Liver (tissue), 9 donors: Measurements from ENCODE around the gene FMR1. TPM values are rescaled to one million over a fixed set of nuclear protein-coding genes. Genes with fewer than 3 reads are reported as not detected.

Source experiments
- DNase-seq: peaks from one replicate; pipeline ENCODE4 v3.0.0-alpha.2; 2017; ENCODE audit warnings: low spot score
- H3K27ac ChIP-seq, 2 donors: one replicate each; pipeline ENCODE4 v1.7.0; 2013; ENCODE audit warnings: inconsistent platforms in 2 of 2, low read length in 2 of 2, control low read depth in 1 of 2, low read depth in 1 of 2, mild to moderate bottlenecking in 1 of 2
- H3K27me3 ChIP-seq, 4 donors: one replicate each; pipeline versions ENCODE4 v1.6.1 to v1.7.0; 2013; ENCODE audit warnings: low read length in 3 of 4, inconsistent platforms in 1 of 4, mild to moderate bottlenecking in 1 of 4, moderate library complexity in 1 of 4; ENCODE audit not compliant: control insufficient read depth in 4 of 4, insufficient read depth in 4 of 4
- H3K36me3 ChIP-seq, 4 donors: one replicate each; pipeline versions ENCODE4 v1.6.1 to v1.7.0; 2013; ENCODE audit warnings: low read length in 3 of 4, mild to moderate bottlenecking in 3 of 4, low read depth in 1 of 4, moderate library complexity in 1 of 4; ENCODE audit not compliant: control insufficient read depth in 4 of 4, insufficient read depth in 3 of 4
- H3K4me1 ChIP-seq, 4 donors: one replicate each; pipeline versions ENCODE4 v1.6.1 to v1.7.0; 2013; ENCODE audit warnings: low read length in 3 of 4, mild to moderate bottlenecking in 3 of 4, moderate library complexity in 1 of 4; ENCODE audit not compliant: control insufficient read depth in 4 of 4, insufficient read depth in 4 of 4
- H3K4me3 ChIP-seq, 3 donors: one replicate each; pipeline versions ENCODE4 v1.6.1 to v1.7.0; 2013; ENCODE audit warnings: low read length in 3 of 3, control low read depth in 1 of 3, low read depth in 1 of 3, mild to moderate bottlenecking in 1 of 3
- H3K9ac ChIP-seq, 2 donors: one replicate each; pipeline ENCODE4 v1.7.0; 2013; ENCODE audit warnings: low read length in 2 of 2, mild to moderate bottlenecking in 2 of 2, moderate library complexity in 2 of 2, control low read depth in 1 of 2, low read depth in 1 of 2
- H3K9me3 ChIP-seq, 4 donors: one replicate each; pipeline versions ENCODE4 v1.6.1 to v1.7.0; 2013; ENCODE audit warnings: low read length in 3 of 4; ENCODE audit not compliant: control insufficient read depth in 4 of 4
- EGR1 ChIP-seq, 2 donors: IDR thresholded peaks; 2 replicates each; pipeline ENCODE4 v1.6.1; 2016 to 2018; ENCODE audit warnings: antibody characterized with exemption in 2 of 2, low read depth in 2 of 2
- FOXA1 ChIP-seq: IDR thresholded peaks from 2 replicates; pipeline ENCODE4 v1.6.1; 2016; ENCODE audit warnings: antibody characterized with exemption
- FOXA2 ChIP-seq: IDR thresholded peaks from 2 replicates; pipeline ENCODE4 v1.6.1; 2016; ENCODE audit warnings: antibody characterized with exemption
- GABPA ChIP-seq, 2 donors: IDR thresholded peaks in 1 of 2; conservative IDR thresholded peaks in 1 of 2; 2 replicates each; pipeline ENCODE4 v1.6.1; 2016; ENCODE audit warnings: antibody characterized with exemption in 2 of 2, mild to moderate bottlenecking in 1 of 2, moderate library complexity in 1 of 2
- HNF4A ChIP-seq, 2 donors: conservative IDR thresholded peaks; 2 replicates each; pipeline ENCODE4 v1.6.1; 2016; ENCODE audit warnings: antibody characterized with exemption in 2 of 2, mild to moderate bottlenecking in 2 of 2
- HNF4G ChIP-seq: IDR thresholded peaks from 2 replicates; pipeline ENCODE4 v1.6.1; 2016; ENCODE audit warnings: antibody characterized with exemption
- JUND ChIP-seq, 2 donors: IDR thresholded peaks; 2 replicates each; pipeline ENCODE4 v1.6.1; 2016; ENCODE audit warnings: antibody characterized with exemption in 2 of 2
- MAX ChIP-seq: IDR thresholded peaks from 2 replicates; pipeline ENCODE4 v1.6.1; 2016; ENCODE audit warnings: antibody characterized with exemption
- NR2F2 ChIP-seq: IDR thresholded peaks from 2 replicates; pipeline ENCODE4 v1.6.1; 2016; ENCODE audit warnings: antibody characterized with exemption
- RAD21 ChIP-seq, 2 donors: IDR thresholded peaks; 2 replicates each; pipeline ENCODE4 v1.6.1; 2016; ENCODE audit warnings: antibody characterized with exemption in 2 of 2, mild to moderate bottlenecking in 2 of 2
- RXRA ChIP-seq, 2 donors: IDR thresholded peaks; 2 replicates each; pipeline ENCODE4 v1.6.1; 2017 to 2018; ENCODE audit warnings: antibody characterized with exemption in 2 of 2, mild to moderate bottlenecking in 1 of 2
- SP1 ChIP-seq: IDR thresholded peaks from 2 replicates; pipeline ENCODE4 v1.6.1; 2018; ENCODE audit warnings: antibody characterized with exemption, mild to moderate bottlenecking
- TAF1 ChIP-seq: conservative IDR thresholded peaks from 2 replicates; pipeline ENCODE4 v1.6.1; 2016; ENCODE audit warnings: antibody characterized with exemption, mild to moderate bottlenecking
- YY1 ChIP-seq: IDR thresholded peaks from 2 replicates; pipeline ENCODE4 v1.6.1; 2016; ENCODE audit warnings: antibody characterized with exemption, mild to moderate bottlenecking
- ZBTB33 ChIP-seq: IDR thresholded peaks from 2 replicates; pipeline ENCODE4 v1.6.1; 2016; ENCODE audit warnings: antibody characterized with exemption
- polyA plus RNA-seq, 2 donors: library from polyadenylated mRNA; stranded (reverse) in 1 of 2; unstranded in 1 of 2; fragments of 200-250 nt in 1 of 2; fragments of >200 nt in 1 of 2; fragmentation: Nextera tagmentation in 1 of 2; extraction: Ambion mirVana in 1 of 2; gene quantifications; one replicate each; pipeline versions ENCODE4 v1.2.1 to v1.2.3, GENCODE V29; 2013 to 2015
- total RNA-seq, 2 donors: library from RNA; depleted of rRNA; stranded (reverse); fragments of >200 nt; gene quantifications; one replicate each; pipeline ENCODE4 v1.2.3, GENCODE V29; 2014
- TF ChIP-seq, protein P1 (sequence below): IDR thresholded peaks from 2 replicates; pipeline ENCODE4 v1.6.1; 2016; ENCODE audit warnings: antibody characterized with exemption, mild to moderate bottlenecking
- TF ChIP-seq, protein P2 (sequence below): IDR thresholded peaks from 2 replicates; pipeline ENCODE4 v1.6.1; 2016; ENCODE audit warnings: antibody characterized with exemption
- TF ChIP-seq, protein P3 (sequence below): fragments of 150-350 bp; IDR thresholded peaks from 2 replicates; pipeline ENCODE4 v1.5.1; 2017; ENCODE audit warnings: improper control_type of control experiment, low read depth, low read length; ENCODE audit not compliant: missing input control
- donor health status: healthy.
- donor health status: healthy.
- donor health status: healthy.
- donor health status: healthy.
- donor health status: healthy.

Gene FMR1
- total and polyA plus RNA-seq, 4 donors = 10.9 to 29.4 (median 16.8) TPM

DNA sequence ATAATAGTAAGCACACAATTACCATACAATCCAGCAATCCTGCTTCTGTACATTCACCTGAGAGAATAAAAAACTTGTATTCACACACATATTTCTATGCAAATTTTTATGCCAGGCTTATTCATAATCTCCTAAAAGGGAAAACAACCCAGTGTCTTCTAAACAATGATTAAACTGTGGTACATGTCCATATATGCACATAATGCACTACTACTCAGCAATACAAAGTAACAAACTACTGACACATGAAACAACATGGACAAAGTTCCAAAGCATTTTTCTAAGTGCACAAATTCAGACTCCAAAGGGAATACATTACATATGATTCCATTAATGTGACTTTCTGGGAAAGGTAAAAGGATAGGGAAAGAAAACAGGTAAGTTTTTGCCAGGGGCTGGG is 18.0 kb upstream of the FMR1 start:
- Histone ChIP-seq H3K4me1 (no peaks in the 10 kb centered on the region), H3K4me3 (no peak overlapping the region), H3K9ac (no peak overlapping the region), H3K27ac (no peak overlapping the region), H3K36me3 (no peaks in the 10 kb centered on the region), H3K27me3 (no peaks in the 10 kb centered on the region), H3K9me3 (no peaks in the 10 kb centered on the region)
- DNase-seq = no peak
- TF ChIP-seq, protein P1, sequence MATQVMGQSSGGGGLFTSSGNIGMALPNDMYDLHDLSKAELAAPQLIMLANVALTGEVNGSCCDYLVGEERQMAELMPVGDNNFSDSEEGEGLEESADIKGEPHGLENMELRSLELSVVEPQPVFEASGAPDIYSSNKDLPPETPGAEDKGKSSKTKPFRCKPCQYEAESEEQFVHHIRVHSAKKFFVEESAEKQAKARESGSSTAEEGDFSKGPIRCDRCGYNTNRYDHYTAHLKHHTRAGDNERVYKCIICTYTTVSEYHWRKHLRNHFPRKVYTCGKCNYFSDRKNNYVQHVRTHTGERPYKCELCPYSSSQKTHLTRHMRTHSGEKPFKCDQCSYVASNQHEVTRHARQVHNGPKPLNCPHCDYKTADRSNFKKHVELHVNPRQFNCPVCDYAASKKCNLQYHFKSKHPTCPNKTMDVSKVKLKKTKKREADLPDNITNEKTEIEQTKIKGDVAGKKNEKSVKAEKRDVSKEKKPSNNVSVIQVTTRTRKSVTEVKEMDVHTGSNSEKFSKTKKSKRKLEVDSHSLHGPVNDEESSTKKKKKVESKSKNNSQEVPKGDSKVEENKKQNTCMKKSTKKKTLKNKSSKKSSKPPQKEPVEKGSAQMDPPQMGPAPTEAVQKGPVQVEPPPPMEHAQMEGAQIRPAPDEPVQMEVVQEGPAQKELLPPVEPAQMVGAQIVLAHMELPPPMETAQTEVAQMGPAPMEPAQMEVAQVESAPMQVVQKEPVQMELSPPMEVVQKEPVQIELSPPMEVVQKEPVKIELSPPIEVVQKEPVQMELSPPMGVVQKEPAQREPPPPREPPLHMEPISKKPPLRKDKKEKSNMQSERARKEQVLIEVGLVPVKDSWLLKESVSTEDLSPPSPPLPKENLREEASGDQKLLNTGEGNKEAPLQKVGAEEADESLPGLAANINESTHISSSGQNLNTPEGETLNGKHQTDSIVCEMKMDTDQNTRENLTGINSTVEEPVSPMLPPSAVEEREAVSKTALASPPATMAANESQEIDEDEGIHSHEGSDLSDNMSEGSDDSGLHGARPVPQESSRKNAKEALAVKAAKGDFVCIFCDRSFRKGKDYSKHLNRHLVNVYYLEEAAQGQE = no peak
- TF ChIP-seq HNF4G (no peak), EGR1 (IDR thresholded peaks at IDR 0.05; ENCODE audit: low read depth in 2 of 2) (no peak), HNF4A (conservative IDR thresholded peaks at IDR 0.05) (no peak), ZBTB33 (no peak), NR2F2 (no peak), RAD21 (IDR thresholded peaks at IDR 0.05) (no peak), YY1 (no peak), FOXA2 (no peak), MAX (no peak), RXRA (IDR thresholded peaks at IDR 0.05) (no peak), GABPA (IDR thresholded peaks at IDR 0.05 in 1 of 2, conservative IDR thresholded peaks at IDR 0.05 in 1 of 2) (no peak), SP1 (no peak), FOXA1 (no peak), TAF1 (no peak), JUND (IDR thresholded peaks at IDR 0.05) (no peak)
- TF ChIP-seq, protein P2, sequence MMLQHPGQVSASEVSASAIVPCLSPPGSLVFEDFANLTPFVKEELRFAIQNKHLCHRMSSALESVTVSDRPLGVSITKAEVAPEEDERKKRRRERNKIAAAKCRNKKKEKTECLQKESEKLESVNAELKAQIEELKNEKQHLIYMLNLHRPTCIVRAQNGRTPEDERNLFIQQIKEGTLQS = no peak
- TF ChIP-seq, protein P3, sequence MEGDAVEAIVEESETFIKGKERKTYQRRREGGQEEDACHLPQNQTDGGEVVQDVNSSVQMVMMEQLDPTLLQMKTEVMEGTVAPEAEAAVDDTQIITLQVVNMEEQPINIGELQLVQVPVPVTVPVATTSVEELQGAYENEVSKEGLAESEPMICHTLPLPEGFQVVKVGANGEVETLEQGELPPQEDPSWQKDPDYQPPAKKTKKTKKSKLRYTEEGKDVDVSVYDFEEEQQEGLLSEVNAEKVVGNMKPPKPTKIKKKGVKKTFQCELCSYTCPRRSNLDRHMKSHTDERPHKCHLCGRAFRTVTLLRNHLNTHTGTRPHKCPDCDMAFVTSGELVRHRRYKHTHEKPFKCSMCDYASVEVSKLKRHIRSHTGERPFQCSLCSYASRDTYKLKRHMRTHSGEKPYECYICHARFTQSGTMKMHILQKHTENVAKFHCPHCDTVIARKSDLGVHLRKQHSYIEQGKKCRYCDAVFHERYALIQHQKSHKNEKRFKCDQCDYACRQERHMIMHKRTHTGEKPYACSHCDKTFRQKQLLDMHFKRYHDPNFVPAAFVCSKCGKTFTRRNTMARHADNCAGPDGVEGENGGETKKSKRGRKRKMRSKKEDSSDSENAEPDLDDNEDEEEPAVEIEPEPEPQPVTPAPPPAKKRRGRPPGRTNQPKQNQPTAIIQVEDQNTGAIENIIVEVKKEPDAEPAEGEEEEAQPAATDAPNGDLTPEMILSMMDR = no peak
